IPS-18c (cell line): ENCODE data around the gene CLRN3.

Source experiments
- H3K4me3 ChIP-seq: 2 replicates; pipeline ENCODE4 v1.7.0; 2013; ENCODE audit warnings: low read depth, mild to moderate bottlenecking, low read length, moderate library complexity; ENCODE audit not compliant: insufficient read depth
- H3K9me3 ChIP-seq: one replicate; pipeline ENCODE4 v1.6.1; 2013; ENCODE audit warnings: mild to moderate bottlenecking, low read length, moderate library complexity; ENCODE audit not compliant: control insufficient read depth, insufficient read depth

CLRN3 gene

GRCh38 chr10:127848226-127848625, 44.5 kb downstream of the CLRN3 start:
- Histone ChIP-seq H3K4me3 (no peak overlapping the region), H3K9me3 (no peaks in the 10 kb centered on the region)

GRCh38 chr10:127845756-127846155, 47.0 kb downstream of the CLRN3 start:
- no peaks in the 10 kb centered on the region for H3K9me3 ChIP-seq
- H3K4me3 ChIP-seq, result no peak overlapping the region

GRCh38 chr10:127840884-127841283, 51.9 kb downstream of the CLRN3 start:
- Histone ChIP-seq H3K4me3 (no peak overlapping the region), H3K9me3 (no peaks in the 10 kb centered on the region)

- no peak overlapping the region for H3K4me3 ChIP-seq
- H3K9me3 ChIP-seq, result no peaks in the 10 kb centered on the region
Observed at GRCh38 chr10:127836966-127837365, 55.8 kb downstream of the CLRN3 start.

- H3K9me3 ChIP-seq, result no peaks in the 10 kb centered on the region
- H3K4me3 ChIP-seq, result no peak overlapping the region
Observed at GRCh38 chr10:127836176-127836575, 56.6 kb downstream of the CLRN3 start.

- H3K9me3 ChIP-seq, result no peaks in the 10 kb centered on the region
- no peak overlapping the region for H3K4me3 ChIP-seq
Observed at GRCh38 chr10:127834791-127835190, 58.0 kb downstream of the CLRN3 start.

GRCh38 chr10:127834221-127834620, 58.5 kb downstream of the CLRN3 start:
- Histone ChIP-seq H3K9me3 (no peaks in the 10 kb centered on the region), H3K4me3 (no peak overlapping the region)

GRCh38 chr10:127833804-127834203, 58.9 kb downstream of the CLRN3 start:
- Histone ChIP-seq H3K4me3 (no peak overlapping the region), H3K9me3 (no peaks in the 10 kb centered on the region)

- H3K4me3 ChIP-seq, result no peak overlapping the region
- no peaks in the 10 kb centered on the region for H3K9me3 ChIP-seq
Observed at GRCh38 chr10:127832501-127832900, 60.2 kb downstream of the CLRN3 start.

- no peaks in the 10 kb centered on the region for H3K9me3 ChIP-seq
Observed at GRCh38 chr10:127830414-127830813, 62.3 kb downstream of the CLRN3 start.

More at GRCh38 chr10:127830414-127830813, 62.3 kb downstream of the CLRN3 start:
- H3K4me3 ChIP-seq, result no peak overlapping the region
